Fibroblast of skin of right quadriceps (primary cell): ENCODE results near the gene RAD51B.
"Not testable (repeated sequence)": the region's sequence is repeated elsewhere in the genome, so short reads cannot be mapped to it uniquely, and the experiment has no call there.

Source experiments
- DNase-seq: peaks from one replicate; pipeline ENCODE4 v3.0.0-alpha.2; 2013

The RAD51B gene

DNA sequence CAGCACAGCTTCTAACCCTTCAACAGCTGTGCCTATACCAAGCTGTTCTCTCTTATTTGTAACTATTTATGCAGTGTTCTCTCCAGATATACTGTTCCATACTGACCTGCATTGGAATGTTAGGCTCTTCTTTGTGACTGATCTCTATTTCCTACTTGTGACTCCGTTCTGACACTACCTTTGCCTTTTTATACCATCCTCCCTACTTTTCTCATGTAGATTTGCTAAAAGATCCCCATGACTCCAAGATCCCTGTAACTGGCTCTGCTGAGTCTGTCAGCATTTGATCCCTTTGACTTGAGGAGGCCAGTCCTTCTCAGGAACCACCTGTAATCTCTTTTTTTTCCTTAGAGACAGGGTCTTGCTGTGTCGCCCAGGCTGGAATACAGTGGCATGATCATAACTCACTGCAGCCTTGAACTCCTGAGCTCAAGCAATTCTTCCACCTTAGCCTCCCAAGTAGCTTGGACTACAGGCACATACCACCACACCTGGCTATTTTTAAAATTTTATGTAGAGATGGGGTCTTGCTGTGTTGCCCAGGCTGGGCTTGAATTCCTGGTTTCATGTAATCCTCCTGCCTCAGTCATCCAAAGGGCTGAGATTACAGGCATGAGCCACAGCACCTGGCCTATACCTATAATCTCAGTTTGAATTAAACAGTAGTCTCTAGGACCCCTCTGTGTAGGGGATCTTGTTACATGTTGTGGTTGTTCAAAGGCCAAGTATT is 605.0 kb downstream of the RAD51B start:
- no peak for DNase-seq

DNA sequence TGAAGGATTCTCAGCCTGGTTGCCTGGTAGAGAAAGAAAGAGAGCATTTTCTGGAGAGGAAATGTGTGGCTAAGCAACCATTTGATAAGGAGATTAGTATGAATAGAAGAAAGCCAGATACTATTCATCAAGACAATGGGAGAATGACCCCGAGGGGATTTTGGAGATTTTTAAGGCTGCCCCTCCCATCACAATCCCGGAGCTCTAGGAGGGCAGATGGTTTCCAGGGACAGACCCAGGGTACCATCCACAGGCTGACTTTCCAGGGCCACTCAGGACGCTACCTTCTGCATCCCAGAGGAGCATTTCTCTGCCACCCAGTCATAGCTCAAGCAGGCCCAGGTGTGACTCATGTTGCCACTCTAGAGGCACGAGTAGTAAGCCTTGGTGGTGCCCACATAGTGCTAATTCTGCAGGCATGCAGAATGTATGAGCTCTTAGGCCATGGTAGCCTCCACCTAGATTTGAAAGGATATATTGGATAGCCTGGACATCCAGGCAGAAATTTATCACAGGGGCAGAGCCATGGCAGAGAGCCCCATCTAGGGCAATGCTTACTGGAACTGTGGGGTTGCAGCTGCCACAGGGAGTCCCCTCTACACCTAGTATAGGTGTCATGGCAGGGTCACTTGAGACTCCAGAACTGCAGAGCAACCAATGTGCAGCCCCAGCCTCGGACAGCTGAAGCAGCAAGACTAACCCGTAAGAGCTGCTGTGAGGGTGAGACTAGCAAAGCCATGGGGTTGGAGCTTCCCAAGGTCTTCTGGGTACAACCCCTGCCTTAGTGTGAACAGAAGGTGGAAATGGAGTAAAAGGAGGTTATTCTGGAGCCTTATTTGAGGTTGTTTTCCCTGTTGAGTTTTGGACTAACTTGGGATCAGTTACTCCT is 607.3 kb downstream of the RAD51B start:
- no peak for DNase-seq

DNA sequence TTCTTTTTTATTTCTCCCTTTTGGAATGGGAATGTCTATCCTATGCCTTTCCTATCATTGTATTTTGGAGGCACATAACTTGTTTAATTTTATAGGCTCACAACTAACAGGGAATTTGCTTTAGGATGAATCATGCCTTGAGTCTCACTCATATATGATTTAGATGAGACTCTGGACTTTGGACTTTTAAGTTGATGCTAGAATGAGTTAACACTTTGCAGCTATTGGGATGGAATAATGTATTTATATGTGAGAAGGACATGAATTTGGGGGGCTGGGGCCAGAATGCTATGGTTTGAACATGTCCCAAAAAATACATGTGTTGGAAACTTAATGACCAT is 607.9 kb downstream of the RAD51B start:
- DNase-seq: no peak

DNA sequence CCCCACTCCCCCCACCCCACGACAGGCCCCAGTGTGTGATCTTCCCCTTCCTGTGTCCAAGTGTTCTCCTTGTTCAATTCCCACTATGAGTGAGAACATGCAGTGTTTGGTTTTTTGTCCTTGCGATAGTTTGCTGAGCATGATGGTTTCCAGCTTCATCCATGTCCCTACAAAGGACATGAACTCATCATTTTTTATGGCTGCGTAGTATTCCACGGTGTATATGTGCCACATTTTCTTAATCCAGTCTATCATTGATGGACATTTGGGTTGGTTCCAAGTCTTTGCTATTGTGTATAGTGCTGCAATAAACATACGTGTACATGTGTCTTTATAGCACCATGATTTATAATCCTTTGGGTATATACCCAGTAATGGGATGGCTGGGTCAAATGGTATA is 609.3 kb downstream of the RAD51B start:
- DNase-seq: not testable (repeated sequence)

DNA sequence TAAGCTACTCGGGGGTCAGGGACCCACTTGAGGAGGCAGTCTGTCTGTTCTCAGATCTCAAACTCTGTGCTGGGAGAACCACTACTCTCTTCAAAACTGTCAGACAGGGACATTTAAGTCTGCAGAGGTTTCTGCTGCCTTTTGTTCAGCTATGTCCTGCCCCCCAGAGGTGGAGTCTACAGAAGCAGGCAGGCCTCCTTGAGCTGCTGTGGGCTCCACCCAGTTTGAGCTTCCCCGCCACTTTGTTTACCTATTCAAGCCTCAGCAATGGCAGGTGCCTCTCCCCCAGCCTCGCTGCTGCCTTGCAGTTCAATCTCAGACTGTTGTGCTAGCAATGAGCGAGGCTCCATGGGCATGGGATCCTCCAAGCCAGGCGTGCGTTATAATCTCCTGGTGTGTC is 614.6 kb downstream of the RAD51B start:
- DNase-seq: not testable (repeated sequence)

DNA sequence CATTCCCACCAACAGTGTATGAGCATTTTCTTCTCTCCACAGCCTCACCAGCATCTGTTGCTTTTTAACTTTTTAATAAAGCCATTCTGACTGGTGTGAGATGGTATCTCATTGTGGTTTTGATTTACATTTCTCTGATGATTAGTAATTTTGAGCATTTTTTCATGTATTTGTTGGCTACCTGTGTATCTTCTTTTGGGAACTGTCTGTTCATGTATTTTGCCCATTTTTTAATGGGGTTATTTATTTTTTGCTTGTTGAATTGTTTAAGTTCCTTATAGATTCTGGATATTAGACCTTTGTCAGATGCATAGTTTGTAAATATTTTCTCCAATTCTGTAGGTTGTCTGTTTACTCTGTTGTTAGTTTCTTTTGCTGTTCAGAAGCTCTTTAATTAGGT is 616.1 kb downstream of the RAD51B start:
- not testable (repeated sequence) for DNase-seq

DNA sequence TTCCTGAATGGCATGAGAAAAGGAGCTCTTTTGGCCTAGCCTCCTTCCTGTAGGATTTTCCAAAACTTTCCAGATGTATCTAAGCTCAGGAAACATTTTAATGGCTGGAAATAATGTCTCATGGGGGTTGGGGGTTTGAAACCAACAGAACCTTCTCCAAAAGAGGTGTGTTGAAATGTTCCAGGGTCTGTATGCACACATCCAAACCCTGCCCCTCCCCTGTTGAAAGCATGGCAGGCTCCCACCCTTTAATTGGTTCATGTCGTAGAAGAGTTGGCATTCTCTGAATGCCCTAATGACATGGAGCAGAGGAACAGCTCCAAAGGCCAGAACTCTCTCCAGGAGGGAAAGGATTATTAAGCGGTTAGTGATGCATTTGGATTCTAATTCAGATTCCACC is 620.1 kb downstream of the RAD51B start:
- DNase-seq: no peak

DNA sequence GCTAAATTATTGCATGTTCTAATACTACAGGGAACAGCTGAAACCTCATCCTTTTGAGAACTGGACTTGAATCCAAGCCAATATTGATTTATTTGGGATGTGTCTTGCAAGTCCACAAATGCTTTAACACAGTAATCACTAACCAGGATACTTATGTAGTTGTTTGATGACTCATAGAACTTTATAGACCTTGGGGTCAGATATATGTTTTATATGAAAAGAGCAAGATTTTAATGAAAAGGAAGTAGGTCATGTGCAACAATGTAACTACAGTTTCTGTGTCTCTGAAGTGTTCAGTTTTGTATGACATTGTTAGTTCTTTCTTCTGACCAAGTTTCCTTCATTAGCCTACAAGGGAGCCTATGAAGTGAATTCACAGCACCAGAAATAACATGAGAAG is 621.2 kb downstream of the RAD51B start:
- DNase-seq: peak; percentile 72

DNA sequence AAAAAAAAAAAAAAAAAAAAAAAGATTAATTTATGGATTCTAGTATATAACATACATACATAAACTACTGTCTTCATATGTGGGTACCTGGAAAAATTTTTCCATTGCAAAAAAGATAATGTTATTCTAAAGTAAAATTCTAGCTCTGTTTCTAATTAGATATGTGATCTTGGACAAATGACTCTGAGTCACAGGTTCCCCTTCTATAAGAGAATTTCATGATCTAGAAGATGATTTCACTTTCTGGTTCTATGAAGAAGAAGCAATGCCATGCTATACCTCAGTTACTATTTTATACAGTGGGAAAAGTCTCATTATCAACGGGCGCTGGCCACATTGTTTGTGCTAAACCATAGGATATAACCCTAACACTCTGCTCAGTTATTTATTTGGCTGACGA is 622.0 kb downstream of the RAD51B start:
- no peak for DNase-seq

DNA sequence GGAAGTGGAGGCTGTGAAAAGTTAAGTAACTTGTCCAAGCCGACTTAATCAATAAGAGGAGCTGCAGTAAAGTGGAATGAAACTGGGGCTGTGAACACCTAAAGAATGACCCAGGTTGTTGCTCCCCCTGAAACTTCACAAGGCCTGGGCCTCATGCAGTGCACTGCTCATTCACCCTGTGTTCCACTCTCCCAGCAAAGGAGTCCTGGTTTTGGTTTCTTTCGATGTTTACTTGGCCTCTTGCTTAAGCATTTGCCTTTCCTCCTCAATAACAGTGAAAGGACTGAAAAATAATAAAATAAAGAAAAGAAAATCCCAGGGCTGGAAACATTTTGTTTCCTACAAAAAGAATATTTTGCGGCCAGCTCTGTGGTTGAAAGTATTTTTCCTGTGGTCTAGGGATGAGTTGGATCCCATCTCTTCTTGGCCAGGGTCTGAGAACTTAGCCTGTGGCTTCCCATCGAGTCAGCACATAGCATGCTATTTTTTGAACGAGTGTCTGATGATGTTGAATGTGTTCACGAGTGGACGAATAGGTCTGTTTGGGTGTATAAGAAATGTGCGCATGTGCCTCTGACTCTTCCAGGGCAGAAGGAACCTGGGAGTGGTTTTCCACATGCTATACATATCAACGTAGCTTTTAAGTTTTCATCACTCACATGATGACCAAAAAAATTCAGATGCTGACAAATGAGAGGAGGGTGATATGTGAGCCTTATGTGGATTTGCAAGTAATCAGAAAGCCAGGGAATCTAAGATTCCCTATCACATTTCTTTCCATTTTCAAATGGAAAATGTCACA is 623.5 kb downstream of the RAD51B start:
- peak; percentile 84 for DNase-seq

DNA sequence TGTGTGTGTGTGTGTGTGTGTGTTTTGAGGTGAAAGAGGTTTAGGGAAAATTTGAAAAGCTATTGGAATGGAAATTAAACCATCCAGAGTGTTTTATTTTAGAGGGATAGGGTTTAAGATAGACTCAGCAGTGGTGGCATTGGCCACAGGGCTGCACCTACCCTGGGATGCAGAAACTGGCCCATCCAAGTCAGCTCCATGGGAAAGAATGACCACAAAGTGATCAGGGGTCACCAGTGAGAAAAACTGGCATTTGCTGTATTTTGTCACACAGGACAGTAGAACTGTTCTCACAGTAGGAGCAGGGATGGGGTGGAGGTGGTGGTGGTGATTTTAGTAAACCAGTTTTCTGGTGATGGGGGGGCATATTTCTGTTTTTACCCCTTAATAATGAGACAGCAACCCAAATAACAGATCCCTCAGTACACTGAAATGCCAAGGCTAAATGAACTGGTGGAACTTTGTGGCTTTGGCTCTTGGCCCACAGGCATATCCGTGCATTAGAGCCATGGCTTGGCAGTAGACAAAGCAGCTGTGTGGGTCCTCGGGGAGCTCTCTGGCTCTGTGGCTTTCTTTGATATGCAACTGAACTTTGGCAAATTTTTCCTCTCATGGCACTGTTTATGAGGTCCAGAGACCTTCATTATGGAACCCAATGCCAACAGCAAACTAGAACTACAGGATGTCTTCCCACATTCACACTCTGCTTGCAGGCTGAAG is 625.0 kb downstream of the RAD51B start:
- DNase-seq: peak; percentile 60

DNA sequence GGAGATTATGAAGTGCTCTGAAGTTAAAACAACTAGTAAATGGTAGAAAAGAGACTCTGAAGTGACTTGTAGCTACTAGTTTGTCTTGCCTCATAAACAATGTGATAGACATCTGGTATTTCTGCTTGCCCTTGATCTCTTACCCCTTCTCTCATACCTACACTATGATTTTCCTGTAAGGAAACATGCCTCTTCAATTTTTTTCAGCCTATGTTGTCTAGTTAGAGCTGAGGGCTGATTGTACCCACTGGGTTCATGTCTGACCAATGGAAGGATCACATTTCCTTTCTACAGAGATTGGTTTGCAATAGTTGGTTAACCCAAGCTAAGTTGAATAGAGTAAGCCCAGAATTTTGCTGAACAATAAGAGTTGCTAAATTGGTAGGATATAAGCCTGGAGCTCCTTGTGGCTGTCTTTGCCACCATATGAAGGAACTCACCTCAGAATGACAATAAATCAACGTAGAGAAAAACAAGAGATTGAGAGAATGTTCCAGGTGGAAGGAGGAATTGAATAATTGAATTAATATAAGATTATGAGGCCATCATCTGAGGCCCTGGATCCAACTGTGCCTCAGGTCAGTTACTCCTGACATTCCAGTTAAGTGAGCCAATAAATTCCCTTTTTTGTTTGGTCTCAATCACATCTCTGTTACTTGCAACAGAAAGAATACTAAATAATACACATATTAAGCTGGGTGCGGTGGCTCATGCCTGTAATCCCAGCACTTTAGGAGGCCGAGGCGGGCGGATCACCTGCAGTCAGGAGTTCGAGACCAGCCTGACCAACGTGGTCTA is 626.9 kb downstream of the RAD51B start:
- DNase-seq: no peak

DNA sequence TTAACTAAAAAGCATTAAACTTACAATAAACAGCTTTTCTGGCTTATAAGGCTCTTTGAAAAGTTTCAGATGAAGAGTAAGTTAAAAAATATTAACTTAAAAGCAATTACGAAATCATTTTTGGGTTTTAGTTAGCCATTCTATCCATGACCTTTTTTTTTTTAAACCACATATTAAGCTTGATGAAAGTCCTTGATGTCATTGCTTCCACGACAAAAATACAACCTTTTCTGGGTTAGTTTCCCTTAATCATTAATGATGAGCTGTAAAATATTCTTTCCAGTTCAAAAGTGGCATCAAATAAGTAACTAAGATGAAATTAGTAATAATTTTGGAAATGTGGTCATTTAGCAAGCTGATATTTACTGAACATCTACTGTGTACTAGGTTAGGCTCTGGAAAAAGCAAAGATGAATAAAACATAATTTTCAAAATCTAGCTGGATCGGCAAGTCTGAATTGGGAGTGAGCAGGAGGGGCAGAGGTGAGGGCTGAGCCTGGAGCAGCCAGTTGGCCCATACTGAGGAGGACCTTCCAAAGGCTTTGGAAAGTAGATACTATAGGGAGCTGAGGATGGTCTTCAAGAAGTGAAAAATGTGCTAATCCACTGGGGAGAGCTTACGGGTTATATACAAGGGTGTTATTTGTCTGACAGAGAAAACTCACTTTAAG is 628.1 kb downstream of the RAD51B start:
- DNase-seq: no peak

DNA sequence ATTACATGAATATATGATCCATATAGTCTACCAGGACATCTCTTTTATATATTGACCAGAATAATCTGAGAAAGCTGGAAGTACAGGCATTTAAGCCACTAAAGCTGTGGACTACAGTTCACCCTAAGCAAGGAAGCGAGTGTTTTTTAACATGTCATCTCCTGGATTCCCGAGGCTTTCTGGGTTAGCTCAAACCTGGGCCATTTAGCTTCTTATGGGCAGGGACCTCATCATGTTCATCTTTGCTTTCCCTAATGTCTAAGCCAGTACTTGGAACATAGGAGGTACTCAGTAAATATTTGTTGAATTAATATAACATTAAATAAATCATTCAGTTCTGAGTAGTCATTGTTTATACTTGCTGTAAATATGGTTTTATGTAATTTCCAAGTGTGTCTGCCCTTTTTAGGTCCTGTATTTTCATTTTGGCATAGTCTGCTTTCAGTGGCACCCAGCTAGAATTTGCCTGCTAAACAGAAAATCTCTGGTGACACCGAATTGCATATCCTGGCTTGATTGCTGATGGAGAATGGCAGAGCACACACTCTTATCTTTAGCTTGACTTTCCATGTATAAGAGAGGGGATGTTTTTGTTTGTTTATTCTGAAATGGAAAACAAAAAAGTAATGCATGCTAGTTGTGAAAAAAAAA is 628.8 kb downstream of the RAD51B start:
- DNase-seq: no peak

DNA sequence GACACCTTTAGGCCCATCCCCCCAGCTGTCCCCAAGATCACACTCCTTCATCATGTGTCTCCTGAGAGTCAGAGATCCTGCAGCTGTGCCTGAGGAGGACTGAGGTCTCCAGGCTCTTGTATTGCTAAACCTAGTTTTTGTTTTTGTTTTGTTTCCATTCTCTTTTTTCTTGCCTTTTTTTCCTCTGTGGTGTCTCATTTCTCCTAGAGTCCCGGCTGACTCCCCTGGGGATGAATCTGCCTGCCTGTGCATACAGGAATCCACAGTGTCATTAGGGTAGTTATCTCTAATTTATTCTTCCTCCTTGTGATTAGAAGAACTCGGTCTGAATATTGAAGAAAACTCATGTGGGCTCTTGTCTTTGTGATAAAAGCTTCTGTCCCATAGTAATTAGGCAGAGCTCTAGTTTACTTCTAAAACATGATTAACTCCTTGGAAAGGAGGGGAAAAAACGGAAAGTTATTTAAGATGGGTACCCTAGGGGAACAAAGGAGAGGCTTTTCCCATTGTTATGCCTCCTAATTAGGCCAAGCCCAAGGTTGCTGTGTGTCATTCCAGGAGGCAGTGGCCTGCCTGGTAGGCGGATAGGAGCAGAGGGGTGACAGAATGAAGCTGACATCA is 630.1 kb downstream of the RAD51B start:
- DNase-seq: no peak

DNA sequence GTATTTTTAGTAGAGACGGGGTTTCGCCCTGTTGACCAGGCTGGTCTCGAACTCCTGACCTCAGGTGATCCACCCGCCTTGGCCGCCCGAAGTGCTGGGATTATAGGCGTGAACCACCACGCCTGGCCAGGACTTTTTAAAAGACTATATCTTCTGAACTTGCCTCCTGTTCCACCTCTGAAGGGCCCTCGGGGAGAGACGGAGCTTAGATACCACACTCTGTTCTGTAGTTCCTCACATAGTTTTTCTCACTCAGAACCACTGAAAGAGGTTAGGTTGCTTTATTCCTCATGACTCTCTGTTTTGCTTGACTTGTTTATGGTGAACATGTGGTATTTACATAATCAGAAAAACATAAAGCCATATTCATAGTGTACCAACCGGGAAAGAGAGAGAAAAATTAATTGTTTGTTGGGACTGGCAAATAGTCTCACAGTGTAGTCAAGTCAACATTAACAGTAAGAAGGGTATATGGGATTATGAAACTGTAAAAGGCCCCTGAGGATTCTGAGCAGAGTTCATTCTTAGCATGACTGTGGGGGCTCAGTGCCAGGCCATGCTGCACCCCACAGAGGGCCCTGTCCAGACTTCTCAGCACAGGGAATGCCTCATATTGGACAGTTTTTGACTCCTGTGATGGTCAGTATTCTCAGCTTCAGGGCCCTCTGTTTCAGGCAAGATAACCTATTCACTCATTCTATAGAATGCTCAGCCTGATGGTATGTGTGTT is 631.0 kb downstream of the RAD51B start:
- no peak for DNase-seq

DNA sequence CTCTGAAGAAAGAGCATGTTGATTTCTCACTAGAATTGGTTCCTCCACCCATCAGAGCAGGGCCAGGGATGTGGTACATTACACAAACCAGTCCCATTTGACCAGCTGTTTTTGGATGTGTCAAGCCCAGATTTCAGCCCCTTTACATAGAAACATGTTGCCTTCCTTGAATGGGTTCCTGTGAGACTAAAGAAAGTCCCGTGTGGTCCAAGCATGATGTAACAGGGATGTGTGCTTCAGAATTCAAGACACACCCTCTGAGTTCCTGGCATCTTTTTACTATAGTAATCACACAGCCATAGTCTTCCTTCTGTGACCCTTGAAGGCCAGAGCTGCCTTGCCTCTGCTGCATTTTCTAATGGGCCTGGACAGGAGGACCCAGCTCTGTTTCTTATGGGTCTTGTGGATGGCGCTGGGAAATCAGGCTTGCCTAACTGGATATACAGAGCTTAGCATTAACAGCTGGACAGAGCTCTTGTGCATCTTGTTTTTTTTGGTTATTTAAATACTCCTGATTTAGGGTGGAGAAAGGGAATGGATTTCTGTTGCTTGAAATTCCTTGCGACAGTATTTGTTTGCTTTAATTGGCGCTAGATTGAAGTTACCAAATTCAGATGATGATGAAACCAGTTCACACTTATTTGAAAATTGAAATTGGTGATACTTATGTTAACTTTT is 632.3 kb downstream of the RAD51B start:
- peak; percentile 46 for DNase-seq

DNA sequence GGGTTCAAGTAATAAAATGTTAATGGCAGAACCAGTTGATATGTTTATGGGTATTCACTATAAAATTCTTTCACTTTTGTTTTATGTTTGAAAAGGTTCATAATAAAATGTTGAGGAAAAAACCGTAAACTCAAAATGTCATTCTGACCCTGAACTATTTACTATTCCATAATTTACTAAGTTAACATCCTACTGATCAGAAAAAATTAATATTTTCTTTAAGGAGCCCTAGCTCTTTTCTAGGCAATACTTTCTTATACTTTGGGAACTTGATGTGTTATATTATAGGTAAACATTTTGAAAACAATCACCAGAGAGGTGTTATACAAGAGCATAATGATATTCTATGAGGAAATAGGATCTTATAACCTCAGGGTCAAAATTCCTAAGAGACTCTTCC is 638.7 kb downstream of the RAD51B start:
- DNase-seq: no peak

DNA sequence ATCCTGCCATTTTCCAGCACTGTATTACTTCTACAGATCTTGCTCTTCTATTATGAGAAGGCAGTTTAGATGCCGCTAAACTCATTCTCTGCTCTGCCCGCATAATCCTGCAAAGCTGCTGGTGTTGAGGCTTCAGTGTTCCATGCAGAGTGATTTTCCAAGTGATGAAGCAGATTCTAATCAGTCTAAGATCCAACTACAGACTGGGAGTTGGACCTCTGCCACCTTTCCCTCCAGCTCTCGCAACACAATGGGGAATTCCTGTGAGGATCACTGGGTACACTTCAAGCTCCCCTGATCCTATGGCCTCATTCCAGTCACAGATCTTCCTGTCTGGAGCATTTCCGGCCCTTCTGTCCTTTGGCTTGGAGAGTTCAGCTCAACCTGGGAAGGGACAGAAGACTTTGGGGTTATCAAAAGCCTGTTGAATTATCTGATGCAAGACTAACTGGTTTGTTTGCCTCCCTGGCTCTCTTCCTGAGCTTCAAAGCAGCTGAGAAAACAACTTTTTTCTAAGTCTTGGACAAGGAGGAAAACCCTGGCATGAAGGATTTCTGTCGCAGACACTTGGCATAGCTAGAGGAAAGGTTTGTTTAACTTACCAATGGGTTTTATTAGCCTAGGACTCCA is 639.4 kb downstream of the RAD51B start:
- DNase-seq: peak; percentile 79
